ENCODE measurements around the gene RAP2B.
"Not testable (repeated sequence)": the region's sequence is repeated elsewhere in the genome, so short reads cannot be mapped to it uniquely, and the experiment has no call there.

RAP2B gene

DNA sequence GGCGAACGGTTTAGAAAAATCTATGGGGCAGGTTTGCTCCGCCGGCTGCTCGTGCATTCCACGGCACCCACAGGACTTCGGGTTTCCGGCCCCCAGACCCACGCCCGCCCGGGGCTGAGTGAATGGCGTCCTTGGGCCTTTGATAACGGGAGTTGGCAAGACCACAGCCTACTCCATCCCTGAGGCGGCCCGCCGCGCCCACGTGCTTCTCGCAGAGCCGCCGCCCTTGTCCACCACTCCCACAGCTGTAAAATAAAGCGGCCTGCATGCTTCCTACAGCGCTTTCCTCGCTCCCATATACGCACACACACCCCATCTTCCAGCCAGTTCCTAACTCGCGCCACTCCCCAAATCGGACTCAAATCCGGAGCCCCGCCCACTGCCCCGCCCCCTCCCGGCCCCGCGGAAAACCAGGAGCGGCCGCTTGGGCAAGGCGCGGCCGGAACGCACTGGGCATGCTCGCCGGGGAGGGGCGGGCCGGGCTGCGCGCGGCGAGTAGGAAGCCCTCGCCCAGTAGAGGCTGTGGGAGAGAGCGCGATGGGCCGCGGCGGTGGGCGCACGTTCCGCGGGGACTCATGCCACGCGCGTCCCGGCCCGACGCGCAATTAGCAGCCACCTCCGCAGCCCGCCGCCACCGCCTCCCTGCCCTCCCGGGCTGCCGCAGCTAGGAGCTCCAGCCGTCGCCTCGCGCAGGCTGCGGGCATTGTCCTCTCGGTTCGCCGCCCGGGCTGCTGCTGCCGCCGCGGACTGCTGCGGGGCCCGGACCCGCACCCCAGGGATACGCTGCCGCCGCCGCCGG is at the start of gene RAP2B:
Gene RAP2B, plus strand, starts transcription at position 513 of the 799 bp plus-strand sequence. CDS start 468 bp downstream, outside the sequence.
- DNase-seq: peak; percentile 54

DNA sequence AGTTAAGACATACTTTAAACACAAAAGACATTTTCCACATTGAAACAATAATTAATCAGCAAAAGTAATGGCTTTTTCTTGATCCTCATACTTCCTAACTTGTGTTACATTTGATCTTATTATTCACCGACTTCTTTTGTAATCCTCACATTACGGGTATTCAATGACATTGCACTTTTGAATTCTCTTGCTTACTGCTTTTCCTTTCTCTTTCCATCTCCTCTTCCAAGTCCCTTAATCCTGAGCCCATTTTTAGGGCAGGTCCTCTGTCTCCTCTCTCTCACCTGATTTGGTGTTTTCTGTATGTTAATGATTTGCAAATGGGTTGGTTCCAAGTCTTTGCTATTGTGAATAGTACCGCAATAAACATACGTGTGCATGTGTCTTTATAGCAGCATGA is 48.5 kb upstream of the RAP2B start:
- DNase-seq: no peak

DNA sequence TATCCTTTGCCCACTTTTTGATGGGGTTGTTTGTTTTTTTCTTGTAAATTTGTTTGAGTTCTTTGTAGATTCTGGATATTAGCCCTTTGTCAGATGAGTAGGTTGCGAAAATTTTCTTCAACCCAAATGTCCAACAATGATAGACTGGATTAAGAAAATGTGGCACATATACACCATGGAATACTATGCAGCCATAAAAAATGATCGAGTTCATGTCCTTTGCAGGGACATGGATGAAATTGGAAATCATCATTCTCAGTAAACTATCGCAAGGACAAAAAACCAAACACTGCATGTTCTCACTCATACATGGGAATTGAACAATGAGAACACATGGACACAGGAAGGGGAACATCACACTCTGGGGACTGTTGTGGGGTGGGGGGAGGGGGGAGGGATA is 47.8 kb upstream of the RAP2B start:
- DNase-seq: not testable (repeated sequence)

DNA sequence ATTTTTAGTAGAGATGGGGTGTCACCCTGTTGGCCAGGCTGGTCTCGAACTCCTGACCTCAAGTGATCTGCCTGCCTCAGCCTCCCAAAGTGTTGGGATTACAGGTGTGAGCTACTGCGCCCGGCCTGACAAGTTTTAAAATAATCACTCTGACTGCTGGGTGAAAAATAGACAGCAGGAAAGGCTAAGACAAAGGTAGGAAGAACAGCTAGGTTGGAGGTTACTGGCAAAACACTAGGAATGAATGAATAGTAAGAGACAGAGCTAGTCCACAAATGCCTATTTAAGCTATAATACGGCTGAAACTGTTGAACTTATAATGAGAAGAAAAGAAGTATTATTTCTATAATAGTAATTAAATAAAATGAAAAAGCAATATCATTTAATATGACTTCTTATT is 46.7 kb upstream of the RAP2B start:
- DNase-seq: no peak

DNA sequence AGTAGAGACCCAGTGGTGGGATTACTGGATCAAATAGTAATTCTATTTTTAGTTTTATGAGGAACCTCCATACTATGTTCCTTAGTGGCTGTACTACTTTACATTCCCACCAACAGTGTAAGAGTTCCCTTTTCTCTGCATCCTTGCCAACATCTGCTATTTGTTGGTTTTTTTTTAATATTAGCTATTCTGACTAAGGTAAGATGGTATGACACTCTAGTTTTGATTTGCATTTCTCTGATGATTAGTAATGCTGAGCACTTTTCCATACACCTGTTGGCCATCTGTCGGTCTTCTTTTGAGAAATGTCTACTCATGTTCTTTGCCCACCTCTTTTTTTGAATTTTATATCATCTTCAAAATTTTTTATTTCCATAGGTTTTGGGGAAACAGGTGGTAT is 34.2 kb upstream of the RAP2B start:
- DNase-seq: no peak

DNA sequence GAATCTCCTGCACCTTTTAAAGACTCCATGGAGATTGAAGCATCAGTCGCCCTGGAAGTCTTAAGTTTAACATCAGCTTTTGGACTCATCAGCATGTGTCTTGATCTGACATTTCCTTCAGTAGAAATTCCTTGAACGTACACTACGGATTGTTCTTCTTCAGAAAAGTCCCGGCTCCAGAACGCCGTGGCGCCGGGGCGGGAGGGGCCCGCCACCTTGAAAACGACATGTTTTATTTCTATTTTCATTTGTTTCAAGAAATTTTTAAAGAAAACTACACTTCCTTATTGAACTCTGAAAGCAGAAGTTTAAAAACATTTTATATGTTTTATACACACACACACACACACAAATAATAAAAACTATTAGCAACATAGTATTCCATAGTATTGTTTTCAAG is 32.6 kb upstream of the RAP2B start:
- no peak for DNase-seq

DNA sequence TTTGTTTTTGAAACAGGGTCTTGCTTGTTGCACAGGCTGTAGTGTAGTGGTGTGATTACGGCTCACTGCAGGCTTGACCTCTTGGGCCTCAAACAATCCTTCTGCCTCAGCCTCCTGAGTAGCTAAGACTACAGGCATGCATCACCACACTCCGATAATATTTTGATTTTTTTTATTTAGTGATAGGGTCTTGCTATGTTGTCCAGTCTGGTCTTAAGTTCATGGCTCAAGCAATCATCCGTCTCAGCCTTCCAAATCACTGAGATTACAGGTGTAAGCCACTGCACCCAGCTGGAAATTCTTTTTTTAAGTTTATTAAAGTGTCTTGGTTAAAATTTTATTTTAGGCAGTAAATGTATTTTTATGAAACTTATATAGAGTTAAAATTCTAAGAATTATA is 32.2 kb upstream of the RAP2B start:
- no peak for DNase-seq

DNA sequence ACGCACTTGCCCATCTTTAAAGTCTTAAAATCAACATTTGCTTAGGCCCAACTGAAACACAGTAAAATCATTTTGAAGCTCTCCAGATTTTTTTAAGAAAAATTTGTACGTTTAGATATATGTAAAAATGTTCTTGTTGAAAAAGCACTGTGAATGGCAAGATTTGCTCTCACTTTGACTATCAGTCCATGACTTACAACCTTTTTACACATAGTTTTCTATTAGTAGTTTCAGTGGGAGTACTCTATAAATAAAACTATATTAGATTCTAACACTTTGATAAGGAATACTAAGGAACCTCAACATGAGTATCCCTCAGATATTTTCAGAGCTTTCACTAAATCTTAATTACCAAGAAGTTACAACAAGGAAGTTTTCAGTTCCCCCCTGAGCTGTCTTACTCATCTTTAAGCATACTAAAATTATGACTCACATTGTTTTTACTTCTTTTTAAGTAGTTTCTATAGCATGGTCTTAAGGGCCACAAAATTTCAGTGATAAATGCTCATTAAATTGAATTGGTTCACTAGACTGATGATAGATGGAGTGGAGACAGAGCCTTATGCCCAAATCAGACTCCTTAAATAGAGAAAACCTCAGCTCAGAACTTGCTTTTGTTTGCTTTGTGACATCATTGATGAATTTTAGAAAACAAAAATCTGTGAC is 31.6 kb upstream of the RAP2B start:
- DNase-seq: no peak

DNA sequence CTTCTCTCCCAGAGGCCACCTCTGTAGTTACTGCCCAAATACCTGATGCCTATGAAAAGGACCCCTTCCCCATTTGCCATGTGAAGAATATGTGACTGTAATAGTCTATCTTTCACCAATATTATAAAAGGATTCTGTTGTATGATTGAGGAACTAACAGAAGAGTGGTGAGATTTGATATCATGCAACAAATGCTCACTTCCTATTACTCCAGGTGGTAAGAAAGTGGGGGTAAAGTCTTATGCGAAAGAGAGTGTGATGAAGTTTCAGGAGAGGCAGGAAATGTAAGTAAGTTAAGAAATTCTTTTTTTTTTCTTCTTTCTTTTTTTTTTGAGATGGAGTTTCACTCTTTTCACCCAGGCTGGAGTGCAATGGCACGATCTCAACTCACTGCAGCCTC is 24.4 kb upstream of the RAP2B start:
- no peak for DNase-seq

DNA sequence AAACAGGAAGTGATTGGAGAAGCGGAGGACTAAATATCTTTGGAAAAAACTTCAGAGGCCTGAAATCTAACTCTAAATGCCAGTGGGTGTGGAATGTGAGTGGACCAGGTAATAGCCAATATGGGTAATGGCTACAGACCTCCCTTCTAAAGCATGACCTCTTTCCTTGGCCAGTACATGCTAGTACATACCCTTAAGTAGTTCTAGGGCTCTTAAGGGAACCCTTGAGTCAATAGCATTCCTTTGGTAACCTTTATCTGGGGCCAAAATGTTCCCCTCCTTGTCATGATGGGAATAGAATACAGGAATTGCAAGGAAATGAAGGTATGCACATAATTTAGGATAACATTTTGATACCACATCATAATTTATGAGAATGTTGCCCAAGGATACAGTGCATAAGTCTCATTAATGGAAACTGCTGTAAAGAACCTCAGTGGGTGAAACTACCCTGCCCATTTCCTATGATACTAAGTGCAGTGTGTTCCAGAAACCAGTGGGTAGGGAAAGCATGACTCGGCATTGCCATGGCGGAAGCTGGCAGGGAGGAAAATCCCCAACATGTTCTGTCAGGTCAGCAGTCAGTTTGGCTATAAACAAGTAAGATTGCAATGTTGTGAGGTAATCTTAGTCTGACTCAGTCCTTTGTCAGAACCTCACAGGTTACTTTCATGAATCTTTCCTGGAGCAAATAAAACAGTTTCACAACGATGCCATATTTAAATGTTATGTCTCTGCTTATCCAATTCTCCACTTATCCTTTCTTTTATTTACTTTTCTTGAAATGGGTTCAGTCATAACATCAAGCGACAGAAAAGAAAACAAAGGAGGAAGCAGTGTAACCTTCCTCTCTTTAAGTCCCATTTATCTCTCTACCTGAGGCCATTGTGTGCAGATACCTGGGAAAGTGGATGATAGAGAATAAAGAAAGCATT is 23.5 kb upstream of the RAP2B start:
- no peak for DNase-seq

DNA sequence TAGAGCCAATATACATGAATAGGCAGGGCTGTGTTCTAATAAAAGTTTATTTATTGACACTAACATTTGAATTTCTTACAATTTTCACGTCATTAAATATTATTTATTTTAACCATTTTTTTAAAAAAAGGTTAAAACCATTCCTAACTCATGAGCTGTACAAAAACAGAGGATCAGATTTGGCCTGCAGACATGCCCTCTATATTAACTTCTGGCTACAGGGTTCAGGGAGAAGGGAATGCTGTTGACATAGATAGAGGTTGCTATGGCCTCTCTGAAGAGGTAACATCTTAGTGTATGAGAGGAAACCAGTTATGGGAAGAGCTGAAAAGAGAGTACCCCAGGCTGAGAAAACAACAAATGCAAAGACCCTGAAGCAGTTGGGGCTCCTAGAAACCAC is 19.1 kb upstream of the RAP2B start:
- DNase-seq: no peak

DNA sequence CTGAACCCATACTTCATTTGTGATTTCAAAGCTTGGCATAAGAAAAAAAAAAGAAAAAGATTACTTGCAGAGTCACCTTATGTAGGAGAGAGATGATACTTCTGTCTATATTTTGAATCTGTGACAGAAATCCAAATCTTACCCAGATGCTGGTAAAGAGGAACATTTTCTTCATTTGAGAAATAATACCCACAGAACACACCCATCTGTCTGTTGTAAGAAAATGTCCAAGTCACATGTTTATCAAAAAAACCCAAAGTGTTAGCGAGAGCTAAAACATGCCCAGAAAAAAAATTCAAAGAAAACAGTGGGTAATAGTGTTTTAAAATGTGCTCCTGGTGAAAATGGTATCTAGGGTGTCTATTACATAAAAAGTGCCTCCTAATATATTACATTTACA is 18.0 kb upstream of the RAP2B start:
- no peak for DNase-seq

DNA sequence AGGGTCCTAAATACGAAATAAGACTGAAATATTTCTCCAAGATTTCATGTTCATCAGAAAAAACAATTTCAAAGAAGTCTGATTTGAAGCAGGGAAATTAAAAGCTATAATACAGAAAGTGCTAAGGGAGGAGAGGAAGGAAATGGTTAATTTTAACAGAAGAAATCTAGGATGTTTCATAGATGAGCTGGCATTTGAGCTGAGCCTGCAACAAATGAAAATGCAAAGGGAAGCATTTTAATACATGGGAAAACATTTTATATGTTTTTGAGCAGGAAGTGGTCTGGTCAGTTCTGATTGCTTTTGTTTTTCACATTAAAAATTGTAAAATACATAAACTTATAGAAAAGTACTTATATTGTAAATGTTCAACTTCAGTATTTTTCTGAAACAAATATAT is 17.2 kb upstream of the RAP2B start:
- no peak for DNase-seq

DNA sequence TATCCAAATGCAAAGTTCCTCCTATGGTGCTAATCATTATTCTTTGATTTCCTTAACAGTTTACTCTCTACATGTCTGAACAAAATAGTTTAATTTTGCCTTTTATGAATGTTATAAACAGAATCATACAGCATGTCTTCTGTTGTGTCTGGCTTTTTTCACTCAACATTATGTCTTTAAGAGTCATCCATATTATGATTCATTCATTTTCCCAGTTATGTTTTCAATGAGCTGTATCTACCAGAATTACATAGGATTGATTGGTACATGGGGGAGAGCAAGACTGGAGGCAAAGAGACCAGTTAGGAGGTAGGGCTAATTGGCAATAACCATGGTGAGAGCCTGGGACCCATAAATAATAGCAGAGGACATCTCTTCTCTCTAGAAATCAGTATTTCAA is 16.6 kb upstream of the RAP2B start:
- no peak for DNase-seq

DNA sequence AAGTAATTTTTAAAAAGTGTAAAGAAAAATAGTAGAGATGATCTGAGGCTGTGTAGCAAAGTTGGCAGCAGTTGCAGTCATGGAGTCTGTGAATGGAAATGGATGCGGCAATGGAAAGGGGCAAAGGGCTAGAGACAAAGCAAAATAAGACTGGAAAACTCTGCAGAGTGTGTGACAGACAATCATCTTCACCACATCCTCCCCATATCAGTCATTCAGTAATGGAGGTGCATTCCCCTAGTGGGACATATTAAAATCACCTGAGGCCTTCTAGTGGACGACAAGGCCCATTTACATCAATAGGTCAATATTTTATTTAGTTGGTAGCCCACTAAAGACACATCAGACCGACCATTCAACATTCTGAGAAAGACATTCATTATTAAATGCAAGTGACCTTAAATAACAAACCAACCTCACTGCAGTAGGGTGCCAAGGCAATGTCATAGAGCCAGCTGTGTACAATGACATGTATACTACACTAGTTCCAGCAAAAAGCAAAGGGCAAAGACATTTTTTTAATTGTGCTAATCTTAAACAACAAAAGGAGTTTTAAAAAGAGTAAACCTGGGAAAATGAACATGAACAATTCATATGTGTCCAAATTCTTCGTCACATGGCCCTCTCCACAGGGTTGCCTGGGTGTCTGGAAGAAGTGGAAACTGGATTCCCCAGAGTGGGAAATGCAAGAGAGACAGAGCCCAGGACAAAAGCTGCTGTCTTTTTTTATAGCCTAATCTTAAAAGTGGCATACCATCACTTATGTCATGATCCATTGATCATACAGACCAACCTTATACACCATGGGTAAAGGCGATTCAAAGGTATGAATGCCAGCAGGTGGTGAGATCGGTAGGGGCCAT is 15.6 kb upstream of the RAP2B start:
- DNase-seq: no peak

DNA sequence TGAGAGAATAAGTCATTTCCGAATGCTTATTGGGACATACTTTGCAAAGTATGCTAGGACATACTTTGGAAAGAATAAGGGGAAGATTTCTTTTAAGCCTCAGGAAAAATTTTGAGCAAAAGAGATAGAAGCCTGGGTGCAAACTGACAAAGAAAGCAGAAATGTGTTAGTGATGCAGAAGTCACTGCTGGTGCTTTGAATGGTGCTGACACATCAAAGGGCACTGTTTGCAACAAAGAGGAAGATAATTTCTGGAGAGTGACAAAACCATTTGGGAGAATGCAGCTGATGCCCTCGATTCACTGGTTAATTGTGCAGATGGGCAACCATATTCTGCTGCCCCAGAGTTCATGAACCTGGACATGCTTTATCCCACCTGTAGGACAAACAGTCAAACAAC is 11.0 kb upstream of the RAP2B start:
- DNase-seq: no peak

DNA sequence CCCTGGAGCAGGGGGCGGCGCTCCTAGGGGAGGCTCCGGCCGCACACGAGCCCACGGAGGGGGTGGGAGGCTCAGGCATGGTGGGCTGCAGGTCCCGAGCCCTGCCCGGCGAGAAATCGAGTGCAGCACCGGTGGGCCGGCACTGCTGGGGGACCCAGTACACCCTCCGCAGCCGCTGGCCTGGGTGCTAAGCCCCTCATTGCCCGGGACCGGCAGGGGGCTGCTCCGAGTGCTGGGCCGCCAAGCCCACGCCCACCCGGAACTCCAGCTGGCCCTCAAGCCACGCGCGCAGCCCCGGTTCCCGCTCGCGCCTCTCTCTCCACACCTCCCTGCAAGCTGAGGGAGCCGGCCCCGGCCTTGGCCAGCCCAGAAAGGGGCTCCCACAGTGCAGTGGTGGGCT is 6.2 kb upstream of the RAP2B start:
- not testable (repeated sequence) for DNase-seq

DNA sequence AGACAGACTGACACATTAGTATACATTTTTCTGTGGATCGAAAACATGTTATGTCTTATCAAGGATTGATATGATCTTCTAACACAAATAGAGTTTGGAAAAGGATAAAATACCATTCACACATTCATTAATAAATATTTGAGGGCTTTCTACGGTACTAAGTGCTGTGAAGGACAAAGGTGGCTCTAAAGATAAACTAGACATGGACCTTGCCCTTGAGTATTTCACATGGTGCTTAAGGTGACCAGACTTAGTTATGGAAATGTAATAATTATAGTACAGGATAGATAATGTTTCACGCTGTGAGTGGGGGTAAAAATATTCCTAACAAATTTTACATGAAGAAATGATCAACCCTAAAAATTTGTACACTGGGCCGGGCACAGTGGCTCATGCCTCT is 3.8 kb upstream of the RAP2B start:
- DNase-seq: no peak

DNA sequence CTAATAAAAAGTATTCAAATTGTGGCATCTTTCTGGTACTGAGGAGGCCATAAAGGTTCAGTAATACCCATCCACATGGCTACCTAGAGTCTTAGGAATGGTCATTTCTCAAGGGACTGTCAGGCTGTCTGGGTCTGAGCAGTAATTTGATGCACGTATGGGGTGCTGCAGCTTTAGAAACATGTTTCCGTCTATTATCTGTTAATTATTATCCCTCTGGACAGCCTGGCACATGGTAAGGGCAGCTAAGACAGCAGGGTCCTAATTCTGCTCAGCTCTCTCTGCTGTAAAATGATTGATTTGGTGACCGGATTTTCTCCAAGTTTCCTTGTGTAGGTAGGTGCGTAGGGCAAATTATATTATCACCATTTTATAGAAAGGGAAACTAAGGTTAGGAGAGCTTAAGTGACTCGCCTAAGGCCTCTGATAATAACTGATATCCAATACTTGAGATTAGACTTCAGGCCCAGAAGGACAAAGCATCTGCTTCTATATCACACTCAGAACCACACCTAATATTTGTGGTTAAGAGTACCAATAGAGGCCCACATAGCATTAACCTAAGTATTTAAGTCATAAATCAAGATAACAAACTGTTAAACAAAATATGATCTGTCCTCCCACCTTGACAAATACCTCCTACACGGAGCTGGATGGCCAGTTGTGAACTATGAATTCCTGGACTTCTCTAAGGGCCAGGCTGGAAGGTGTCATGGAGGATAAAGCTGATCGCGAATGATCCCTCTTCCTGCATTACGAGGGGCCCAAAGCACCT is 2.9 kb upstream of the RAP2B start:
- no peak for DNase-seq

DNA sequence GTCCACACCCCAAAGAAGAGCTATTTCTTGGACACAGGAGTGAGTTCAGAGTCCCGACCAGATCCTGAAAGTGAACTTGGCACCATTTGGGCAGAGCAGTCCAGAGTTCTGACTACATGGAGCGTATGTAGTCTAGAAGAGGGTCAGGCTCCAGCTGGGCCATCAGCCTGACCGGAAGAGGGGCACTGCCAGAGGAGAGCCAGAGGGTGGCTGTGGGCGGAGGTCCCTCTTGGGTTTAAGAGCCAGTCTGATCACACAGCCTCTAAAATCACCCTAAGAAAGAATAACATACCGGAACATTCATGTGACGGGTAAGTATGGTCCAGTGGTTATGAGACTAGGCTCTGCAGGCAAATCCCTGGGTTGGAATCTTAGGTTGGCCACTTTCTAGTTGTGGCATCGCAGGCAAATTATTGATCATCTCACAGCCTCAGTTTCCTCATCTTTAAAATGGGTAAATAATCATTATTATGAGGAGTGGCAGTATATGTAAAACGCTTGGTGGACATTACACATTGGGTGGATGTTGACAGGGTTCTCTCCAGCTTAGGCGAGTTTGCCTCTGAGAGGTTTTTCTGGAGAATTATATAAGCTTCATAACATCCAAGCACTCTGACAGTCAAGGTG is 2.1 kb upstream of the RAP2B start:
- no peak for DNase-seq

DNA sequence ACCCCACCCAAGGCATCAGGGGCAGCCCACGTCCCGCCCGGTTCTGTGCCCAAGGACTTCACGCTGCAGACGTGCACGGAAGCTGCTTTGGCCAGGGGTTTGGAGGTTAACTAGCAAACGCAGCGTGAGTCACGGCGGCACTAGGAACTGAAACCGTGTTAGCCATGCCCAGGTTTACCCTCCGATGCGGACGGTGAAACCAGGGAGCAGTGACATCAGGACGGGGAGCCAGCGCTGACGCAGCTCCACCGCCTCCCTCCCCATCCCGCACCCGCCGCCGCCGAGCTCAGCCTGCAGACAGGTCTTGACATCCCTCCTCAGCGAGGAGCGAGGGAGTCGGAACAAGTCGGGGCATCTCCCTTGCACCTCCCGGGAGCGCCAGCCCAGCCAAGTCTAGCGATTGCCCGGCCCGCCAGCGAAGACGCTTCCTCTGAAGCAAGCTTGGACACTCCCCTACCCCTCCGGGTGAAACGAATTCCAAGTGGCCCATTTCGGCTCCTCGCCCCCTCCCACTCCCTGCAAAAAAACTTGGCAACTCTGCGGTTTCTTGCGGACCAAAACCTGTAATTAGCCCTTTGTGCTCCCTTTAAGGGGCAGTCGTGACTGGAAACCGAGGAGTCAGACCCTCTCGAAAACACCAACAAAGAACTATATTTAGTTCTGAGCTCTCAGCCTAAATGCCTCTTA is 1.4 kb upstream of the RAP2B start:
- peak; percentile 62 for DNase-seq
